HG02840 (cell line): ENCODE data around the gene TBX19.
A peak's percentile ranks its signal among the peaks of the same experiment; 100 is the strongest.

Source experiments
- ATAC-seq: cut with Tn5 transposase; IDR thresholded peaks from one replicate; pipeline ENCODE4 v1.9.1; 2021; ENCODE audit warnings: mild to moderate bottlenecking, moderate library complexity, moderate number of reproducible peaks; ENCODE audit not compliant: unreplicated experiment, low FRiP score

Gene TBX19

DNA sequence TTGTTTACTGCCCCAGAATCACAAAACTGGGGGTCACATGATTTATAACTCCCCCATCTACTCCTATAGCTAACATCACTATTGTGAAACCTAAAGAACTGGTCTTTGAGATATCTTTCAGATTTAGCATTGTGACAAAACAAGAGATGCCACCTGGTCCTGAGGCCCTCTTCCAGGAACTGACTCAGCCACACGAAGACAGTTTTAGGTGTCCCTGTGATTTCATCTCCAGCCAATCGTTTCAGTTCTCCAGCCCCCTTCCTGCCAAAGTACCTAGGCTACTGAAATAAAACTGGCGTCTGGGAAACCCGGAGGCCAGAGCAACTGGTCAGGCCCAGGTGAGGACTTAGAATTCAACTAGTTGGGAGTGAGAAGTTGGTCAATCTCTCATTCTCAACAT, 36.6 kb downstream of the TBX19 start:
- no peak for ATAC-seq

DNA sequence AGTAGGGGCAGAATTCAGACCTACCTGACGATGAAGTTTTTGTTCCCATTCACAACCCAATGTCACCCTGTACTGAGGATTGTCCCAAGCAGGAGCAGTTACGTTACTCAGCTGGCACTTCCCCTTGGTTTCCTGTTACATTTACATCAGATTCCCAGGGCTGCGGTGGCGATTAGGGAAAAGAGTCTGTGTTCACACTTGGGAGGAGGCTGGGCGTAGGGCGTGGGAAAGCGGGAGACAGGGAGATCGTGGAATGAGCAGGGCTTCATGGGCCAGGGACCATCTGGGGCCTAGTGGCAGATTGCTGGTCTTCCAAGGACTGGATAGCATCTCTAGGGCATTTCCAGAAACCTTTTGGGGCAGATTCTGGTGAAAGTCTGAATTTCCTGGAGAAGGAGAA, 39.0 kb downstream of the TBX19 start:
- ATAC-seq = no peak

DNA sequence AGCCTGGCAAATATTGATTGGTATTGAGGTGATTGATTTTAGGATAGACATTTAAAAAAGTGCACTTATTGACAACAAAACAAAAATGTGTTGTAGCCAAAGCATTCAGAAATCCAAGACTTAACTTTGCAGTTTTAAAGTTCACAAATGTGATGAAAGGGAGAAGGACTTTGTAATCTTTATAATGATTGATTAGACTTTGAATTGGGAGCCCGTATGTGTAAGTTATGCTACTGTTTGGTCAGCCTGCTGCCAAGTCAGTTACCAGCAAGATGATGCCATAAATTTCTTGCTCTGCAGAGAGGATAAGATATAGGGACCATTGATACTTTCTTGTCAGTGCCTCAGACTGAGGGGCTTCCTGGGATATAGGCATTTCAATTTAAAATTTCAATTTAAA, 39.5 kb downstream of the TBX19 start:
- no peak for ATAC-seq

DNA sequence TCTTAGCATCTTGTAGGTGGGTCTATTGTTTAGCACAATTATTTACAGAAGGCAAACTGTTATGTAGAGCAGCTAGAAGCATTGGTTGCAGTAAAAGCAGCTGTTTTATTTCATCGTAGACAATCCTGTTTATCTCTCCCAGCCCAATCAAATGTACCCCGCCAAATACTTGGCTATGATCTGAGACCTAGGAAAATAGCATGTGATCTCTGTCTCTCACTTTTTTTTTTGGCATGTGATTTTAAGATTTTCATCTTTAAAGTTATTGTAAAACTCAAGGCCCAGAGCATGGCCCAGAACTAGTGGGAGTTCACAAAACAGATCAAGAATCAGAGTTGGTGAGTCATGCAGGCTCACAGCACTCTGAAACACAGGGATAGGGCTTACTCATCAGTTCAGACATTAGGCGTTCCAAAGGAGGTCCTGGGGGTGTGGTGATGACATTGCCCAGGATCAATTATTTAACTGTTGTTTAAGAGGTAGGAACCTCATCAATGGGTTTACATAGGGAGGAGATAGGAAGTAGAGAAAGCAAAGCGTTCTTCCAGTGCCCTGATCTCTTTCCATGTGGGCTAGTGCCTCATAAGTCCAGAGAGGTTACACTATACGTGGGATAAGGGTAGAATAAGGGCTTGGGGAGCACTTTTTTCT, 40.2 kb downstream of the TBX19 start:
- ATAC-seq = no peak

DNA sequence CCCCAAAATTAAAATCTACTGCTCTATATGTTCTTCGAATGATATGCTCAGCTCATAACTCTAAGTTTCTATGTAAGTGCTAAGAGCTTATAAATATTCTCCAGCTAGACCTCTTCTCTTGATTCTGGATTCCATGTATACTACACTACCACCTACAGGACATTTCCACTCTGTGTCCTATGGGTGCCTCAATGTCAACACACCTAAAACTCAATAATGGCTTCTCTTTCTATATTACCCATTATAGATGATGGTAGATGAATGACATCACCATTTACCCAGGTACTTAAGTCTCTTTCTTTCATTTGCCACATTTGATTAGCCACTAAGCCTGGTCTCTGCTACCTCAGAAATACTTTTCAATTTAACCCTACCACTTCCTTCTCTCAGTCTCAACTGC, 41.3 kb downstream of the TBX19 start:
- no peak for ATAC-seq

DNA sequence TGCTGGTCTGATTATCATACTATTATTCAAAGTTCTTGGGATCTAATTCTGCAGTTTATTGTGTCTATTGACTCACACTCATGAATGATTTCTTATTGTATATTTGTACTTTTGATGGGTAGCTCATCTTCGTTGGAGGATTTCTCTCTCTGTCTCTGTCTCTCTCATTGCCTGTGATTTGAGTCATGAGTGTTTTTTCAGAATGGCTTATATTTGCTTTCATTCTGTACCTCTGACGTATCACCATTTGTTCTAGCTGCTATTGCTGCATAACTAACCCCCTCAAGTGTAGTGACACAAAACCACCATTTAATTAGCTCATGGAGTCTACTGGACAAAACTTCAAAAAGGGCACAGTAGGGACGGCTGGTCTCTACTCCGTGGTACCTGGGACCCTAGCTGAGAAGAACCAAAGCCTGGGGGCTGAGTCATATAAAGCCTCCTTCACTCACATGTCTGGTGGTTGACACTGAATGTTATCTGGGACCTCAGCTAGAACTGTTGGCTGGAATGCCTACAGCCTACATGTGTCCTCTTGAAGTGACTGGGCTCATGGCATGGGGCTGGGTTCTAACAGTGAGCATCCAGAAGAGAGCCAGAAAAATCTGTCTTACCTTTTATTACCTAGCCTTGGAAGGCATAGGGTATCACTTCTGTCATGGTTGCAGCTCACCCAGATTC, 44.2 kb downstream of the TBX19 start:
- no peak for ATAC-seq

DNA sequence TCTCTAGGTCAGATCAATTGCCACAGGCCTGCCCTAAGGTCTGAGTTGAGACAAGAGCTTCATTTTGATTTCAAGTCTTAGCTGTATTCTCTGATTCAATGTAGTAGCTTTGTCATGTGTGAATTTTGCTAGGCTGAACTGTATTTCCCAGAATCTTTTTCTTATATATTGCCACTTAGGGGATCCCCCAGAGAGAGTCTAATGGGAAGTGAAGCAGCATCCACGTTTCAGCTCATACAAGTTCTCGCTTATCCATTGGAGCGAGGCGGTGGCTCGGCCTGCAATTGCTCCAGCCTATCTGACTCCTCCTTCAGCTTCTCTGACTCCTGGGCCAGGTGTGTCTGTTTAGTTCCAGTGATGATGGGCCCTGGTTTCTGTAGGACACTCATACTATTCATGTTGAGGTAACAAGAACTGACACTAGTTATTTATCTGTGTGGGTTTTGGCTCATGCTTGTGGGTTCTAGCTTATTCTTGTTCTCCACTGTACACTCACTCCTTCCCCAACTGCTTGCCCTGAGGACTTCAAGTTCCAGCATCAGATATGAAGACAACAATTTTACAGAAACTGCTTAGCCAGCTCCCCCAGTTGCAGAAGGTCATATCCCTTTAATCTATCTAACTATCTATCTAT, 48.2 kb downstream of the TBX19 start:
- ATAC-seq = no peak

DNA sequence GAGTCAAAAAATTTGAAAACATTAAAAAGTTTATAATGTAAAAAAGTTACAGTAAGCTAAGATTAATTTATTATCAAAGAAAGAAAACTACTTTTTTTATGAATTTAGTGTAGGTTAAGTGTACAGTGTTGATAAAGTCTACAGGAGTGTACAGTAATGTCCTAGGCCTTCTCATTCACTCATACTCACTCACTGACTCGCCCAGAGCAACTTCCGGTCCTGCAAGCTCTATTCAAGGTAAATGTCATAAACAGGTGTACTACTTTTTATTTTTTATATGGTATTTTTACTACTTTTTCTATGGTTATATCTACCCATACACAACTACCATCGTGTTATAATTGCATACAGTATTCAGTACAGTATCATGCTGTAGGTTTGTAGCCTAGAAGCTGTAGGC, 49.6 kb downstream of the TBX19 start:
- no peak for ATAC-seq

DNA sequence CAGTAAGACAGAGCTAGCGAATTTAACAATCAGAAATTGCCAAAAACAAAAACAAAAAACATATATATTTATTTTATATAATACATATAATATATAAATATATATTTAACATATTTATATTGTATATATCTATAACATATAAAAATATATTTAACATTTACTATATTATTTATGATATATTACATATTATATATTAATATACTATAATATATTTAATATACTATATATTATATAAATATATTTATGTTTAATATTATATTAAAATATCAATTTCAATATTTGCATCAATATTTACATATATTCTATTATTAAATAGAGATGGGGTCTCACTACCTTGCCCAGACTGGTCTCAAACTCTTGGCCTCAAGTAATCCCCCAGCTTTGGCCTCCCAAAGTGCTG, 50.9 kb downstream of the TBX19 start:
- no peak for ATAC-seq

DNA sequence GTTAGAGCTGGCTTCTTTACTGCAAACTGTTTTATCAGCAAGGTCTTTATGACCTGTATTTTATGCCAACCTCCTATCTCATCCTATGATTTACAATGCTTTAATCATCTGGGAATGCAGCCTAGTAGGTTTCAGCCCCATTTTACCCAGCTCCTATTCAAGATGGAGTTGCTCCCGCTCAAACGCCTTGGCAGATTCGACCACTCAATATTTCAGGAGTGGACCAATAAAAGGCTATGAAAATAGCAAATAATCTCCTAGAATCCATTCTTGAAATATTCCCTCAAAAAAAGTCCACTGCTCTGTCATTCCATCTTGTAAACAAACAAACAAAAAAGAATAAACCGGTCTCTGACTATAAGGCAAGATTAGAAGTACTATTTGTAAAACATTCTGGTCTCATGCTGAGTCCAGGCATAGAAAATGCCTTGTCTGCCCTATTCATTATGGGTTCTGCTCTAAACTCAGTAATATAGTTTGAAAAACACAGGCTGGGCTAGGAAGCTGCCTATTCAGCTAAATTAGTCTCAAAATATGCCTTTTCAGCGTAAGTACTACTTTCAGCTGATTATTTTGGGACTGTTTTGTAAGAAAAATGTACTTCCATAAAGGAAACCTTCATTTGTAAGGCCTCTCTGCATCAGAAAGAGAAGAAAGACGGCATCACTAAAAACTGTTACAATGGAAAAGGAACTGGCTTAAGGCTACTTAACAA, 53.0 kb downstream of the TBX19 start:
- ATAC-seq = no peak

DNA sequence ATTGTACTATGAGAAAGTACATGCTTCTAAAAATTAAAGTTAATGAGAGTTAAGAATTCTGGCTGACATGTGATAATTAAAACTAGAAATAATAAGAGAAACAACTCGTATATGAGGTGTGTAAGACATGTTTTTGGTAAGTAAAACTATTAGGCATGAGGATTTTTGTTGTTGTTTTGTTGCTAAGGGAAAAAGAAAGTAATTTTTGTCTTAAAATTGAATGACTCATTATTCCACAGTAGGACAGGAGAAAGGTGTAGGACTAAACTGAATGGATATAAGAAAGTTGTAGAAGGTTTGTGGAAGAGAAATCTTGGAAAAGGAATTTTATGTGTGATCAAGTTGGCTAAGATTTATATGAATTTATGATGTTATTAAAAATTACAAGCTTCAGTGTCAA, 54.8 kb downstream of the TBX19 start:
- no peak for ATAC-seq

DNA sequence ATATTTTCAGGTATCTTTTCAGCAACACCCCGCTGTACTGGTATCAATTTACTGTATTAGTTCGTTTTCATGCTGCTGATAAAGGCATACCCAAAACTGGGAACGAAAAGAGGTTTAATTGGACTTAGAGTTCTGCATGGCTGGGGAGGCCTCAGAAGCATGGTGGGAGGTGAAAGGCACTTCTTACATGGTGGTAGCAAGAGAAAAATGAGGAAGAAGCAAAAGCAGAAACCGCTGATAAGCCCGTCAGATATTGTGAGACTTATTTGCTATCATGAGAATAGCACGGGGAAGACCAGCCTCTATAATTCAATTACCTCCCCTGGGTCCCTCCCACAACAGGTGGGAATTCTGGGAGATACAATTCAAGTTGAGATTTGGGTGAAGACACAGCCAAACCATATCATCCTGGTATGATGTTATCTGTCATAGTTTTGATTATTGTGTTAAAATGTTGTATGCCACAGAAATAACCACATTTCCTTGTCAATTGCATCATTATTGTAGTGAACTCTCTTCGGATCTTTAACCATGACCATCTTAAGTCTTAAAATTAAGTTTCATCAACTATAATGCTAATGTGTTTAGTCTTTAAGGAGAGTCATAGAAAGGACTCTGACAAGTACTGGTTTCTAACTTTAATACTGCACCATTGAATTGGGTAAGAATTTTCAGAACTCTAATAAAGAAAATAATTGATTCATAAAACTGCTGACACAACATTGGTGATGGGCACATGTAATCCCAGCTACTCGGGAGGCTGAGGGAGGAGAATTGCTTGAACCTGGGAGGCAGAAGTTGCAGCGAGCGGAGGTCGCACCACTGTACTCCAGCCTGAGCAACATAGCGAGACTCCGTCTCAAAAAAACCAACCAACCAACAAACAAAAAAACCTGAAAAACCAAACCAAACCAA, 58.2 kb downstream of the TBX19 start:
- ATAC-seq = no peak

DNA sequence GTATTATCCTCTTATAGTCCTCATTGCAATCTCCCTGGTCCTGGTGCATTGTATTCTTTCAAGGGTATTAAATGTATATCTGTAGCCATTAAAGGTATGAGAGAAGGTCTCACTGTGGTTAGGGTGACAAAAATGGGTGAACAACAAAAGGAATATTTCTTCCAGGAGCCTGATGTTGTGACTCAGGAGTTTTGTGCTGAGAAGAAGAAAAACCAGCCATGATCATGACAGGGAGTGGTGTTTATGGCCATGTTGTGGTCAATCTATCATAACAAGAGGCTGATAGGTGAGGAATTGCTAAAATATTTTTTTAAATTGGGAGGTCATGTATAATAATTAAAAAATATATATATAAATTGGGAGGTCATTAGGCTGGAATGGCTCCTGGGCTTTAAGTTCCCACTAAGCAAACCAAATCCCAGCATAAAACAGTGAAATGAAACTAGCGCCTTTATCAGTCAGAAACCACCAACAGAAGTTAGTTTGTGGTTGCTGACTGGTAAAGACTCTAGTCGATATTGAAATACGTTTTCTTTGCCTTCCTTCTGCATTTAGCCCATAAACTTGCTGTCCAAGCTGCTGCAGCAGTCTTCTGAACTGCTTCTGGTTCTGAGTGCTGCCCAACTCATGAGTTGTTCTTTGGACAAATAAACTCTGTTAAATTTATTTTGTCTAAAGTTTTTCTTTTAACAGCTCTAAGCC, 60.3 kb downstream of the TBX19 start:
- no peak for ATAC-seq

DNA sequence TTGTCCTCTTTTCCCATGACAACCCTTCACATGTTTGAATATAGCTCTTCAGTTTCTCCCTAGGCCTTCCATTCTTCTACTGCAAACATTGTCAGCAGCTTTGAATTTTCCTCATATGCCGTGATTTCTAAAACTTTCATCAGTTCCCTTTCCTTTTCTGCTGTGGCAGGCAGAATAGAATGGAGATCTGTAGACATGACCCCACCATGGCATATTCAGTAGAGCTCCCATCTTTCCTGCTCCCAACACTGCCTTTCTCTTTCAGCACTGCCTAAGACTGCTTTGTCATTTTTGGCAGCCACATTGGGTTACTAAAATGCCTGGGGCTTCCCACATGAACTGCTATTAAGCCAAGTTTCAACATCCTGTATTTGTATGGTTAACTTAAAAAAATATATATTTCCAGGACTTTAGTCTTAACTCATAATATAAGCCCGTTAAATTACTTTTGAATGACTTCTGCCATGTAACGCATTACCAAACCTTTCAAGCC, 60.9 kb downstream of the TBX19 start:
- no peak for ATAC-seq

DNA sequence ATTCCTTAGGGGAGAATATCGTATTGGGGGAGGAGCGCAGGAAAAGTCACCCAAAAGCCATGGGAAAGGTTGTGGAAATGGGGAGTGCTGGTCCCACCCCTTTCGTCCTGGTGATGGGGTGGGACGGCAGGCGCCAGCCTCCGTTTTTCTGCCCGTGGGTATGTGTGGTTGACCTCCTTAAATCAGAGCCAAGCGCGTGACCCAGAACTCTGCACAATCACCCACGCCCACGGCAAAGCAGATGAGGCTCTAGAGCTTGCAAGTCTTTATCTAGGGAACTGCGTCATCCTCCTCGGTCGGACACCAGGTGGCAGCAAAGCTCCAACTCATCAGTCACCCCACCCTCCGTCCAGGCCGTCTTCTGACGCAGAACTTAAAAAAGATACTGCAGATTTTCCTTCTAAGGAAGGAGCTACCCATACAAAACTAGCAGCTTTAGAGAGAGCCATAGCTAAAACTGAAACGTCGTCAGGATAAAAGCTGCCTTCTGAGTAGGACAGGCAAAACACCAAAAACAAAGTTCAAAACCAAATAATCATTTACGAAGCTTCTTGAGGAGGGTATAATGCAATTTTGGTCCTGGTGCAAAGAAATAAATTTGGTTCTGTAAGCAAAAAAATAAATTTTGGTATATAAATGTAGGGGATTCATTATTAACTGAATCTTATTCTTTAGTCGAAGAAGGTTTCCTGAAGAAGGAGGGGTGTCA, 62.0 kb downstream of the TBX19 start:
- ATAC-seq = peak; percentile 82

DNA sequence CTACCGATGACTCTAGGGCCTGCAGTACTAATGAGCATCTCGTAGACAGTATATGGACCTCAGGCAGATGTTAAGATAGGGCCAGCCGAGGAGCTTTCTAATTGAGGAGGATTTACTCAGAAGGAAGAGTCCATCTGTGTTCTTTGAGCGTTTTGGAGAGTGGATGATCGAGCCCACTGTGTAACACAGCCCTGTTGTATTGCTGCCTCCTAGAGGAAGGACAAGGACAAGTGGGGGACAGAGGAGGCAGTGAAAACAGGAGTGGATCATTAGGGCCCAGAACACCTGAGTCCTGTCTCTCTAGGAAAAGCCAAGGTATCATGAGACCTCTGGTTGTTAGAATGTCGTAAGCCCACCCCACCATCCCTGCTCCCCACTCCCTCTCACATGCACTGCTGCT, 62.9 kb downstream of the TBX19 start:
- ATAC-seq = no peak

DNA sequence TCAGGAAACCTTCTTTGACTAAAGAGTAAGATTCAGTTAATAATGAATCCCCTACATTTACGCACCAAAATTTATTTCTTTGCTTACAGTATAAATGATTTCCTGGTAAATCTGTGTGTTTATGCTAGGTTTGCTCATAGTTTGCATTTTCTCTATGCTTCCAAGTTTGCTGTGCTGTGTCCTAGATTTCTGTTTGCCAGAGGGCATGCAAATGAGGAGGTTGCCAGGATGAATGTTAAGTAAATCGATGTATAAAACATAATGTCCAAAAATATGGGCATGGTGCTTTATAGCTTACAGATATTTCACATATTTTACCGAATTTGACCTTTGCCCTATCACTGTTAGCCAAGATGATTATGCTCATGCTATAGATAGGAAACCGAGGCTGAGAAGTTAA, 63.8 kb downstream of the TBX19 start:
- no peak for ATAC-seq

DNA sequence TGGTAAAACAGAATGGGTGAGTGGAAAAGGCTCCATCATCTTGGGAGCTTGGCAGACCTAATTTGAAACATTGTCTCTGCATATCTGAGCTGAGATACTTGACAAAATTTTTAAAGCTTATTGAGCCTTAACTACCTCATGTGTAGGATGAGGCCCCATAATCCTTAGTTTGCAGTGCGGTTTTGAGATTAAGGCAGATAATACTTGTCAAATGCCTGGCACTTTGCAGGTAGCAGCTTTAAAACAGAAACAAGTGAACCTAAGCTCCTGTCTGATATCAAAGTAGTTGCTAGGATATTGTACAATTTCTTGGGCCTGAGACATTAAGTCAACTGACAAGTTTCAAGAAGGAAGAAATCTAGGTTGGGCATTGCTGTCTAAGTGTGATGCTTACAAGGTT, 65.3 kb downstream of the TBX19 start:
- no peak for ATAC-seq

DNA sequence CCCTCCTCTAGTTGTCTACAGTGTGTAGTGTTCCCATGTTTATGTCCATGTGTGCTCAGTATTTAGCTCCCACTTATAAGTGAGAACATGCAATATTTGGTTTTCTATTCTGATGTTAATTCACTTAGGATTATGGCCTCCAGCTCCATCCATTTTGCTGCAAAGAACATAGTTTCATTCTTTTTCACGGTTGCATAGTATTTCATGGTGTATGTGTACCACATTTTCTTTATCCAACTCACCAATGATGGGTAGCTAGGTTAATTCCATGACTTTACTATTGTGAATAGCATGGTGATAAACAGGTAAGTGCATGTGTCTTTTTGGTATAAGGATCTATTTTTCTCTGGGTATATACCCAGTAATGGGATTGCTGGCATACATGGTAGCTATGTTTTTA, 67.0 kb downstream of the TBX19 start:
- no peak for ATAC-seq
